ENCODE data around the gene BIRC7. TPM values are rescaled to one million over a fixed set of nuclear protein-coding genes. Genes with fewer than 3 reads are reported as not detected.

BIRC7 gene
- total RNA-seq, 1 donor from 2014 or later: not detected

- H3K27ac Mint-ChIP-seq: no peak overlapping the region
- TF ChIP-seq, protein P1, sequence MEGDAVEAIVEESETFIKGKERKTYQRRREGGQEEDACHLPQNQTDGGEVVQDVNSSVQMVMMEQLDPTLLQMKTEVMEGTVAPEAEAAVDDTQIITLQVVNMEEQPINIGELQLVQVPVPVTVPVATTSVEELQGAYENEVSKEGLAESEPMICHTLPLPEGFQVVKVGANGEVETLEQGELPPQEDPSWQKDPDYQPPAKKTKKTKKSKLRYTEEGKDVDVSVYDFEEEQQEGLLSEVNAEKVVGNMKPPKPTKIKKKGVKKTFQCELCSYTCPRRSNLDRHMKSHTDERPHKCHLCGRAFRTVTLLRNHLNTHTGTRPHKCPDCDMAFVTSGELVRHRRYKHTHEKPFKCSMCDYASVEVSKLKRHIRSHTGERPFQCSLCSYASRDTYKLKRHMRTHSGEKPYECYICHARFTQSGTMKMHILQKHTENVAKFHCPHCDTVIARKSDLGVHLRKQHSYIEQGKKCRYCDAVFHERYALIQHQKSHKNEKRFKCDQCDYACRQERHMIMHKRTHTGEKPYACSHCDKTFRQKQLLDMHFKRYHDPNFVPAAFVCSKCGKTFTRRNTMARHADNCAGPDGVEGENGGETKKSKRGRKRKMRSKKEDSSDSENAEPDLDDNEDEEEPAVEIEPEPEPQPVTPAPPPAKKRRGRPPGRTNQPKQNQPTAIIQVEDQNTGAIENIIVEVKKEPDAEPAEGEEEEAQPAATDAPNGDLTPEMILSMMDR (IDR thresholded peaks at IDR 0.05; ENCODE audit: unreplicated experiment): no peak
- H3K4me3 Mint-ChIP-seq (ENCODE audit: low read depth): no peak overlapping the region
- H3K9me3 Mint-ChIP-seq (ENCODE audit: low read depth): no peaks in the 10 kb centered on the region
- no peak for DNase-seq (ENCODE audit: low spot score, unreplicated experiment)
- H3K27me3 Mint-ChIP-seq: no peaks in the 10 kb centered on the region
- H3K4me1 Mint-ChIP-seq (ENCODE audit: low read depth): no peaks in the 10 kb centered on the region
- peaks cover 4% of the 10 kb centered on the region for H3K36me3 Mint-ChIP-seq (ENCODE audit: insufficient read depth)
These were observed 53.0 kb downstream of the BIRC7 start for GRCh38 chr20:63288581-63289251.

DNA sequence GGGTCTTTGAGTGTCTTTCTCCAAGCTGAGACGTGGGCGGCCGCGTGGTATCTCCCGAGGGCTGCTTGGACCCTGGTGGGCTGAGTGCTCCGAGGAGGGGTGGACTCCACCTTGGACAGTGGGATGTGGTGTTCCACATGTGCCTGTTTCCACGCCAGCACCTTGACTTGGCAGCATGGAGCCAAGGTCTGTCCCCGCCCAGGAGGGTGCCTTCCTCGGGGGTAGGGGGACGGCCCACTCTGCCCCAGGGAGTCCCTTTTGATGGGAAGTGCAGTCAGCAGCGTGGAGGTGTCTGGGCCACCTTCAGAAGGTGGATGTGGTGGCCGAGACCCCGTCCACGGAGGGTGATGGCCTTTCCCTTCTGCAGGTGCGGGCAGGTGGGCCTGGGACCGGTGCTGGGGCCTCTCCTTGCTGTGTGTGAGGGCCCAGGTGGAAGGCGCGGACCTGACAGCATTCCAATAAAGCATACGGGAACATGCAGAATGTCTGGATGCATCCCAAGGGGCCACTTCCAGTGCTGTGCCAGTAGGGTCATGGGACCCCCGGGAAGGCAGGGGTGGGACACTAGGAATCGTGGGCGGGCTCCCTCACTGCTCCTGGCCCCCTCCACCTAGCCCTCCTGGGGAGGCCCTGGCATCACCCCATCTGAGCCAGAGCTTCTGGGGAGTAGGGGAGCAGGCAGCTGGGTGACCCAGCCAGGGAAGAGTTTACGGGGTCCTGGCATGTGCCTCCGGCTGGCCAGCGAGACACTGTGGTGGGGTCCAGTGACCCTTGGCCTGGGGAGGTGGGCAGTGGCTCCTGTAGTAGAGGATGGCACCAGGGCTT is 53.8 kb downstream of the BIRC7 start:
- TF ChIP-seq, protein P1 (IDR thresholded peaks at IDR 0.05; ENCODE audit: unreplicated experiment): no peak
- Mint-ChIP-seq H3K36me3 (ENCODE audit: insufficient read depth) (peaks cover 4% of the 10 kb centered on the region), H3K27me3 (no peaks in the 10 kb centered on the region), H3K9me3 (ENCODE audit: low read depth) (no peaks in the 10 kb centered on the region), H3K4me3 (ENCODE audit: low read depth) (no peak overlapping the region), H3K4me1 (ENCODE audit: low read depth) (no peaks in the 10 kb centered on the region), H3K27ac (no peak overlapping the region)
- DNase-seq (ENCODE audit: low spot score, unreplicated experiment): no peak

Small RNA genes lying within 50 kb of the gene (microRNA-seq; reads per million reads assigned to microRNA genes)
- gene MIR3196 (ENCODE audit: borderline number of aligned reads, unreplicated experiment): not detected
- gene MIR4326 (ENCODE audit: borderline number of aligned reads, unreplicated experiment): not detected

Other genes starting within 250 kb of the BIRC7 start
- not detected in 2 replicates for gene BHLHE23, start 228.9 kb upstream of the BIRC7 start, total RNA-seq
- 51.2 and 53.8 TPM in 2 replicates for gene YTHDF1, start 19.8 kb upstream of the BIRC7 start, total RNA-seq
- gene NKAIN4, start 18.6 kb downstream of the BIRC7 start, total RNA-seq: 0.60 and 0.73 TPM in 2 replicates
- 119 and 130 TPM in 2 replicates for gene ARFGAP1, start 36.9 kb downstream of the BIRC7 start, total RNA-seq
- gene COL20A1, start 57.3 kb downstream of the BIRC7 start, total RNA-seq: 0.24 and 0.47 TPM in 2 replicates
- 0.43 and 0.44 TPM in 2 replicates for gene CHRNA4, start 125.4 kb downstream of the BIRC7 start, total RNA-seq
- 14.6 and 15.6 TPM in 2 replicates for gene KCNQ2, start 236.8 kb downstream of the BIRC7 start, total RNA-seq